OCI-LY7 (cell line): Measurements from ENCODE around the gene CD79A. TPM values are rescaled to one million over a fixed set of nuclear protein-coding genes. Genes with fewer than 3 reads are reported as not detected.

Source experiments
- BruUV-seq: library from RNA; stranded (reverse); fragments of 400-500 nt; replicated peaks from 2 replicates; lab custom pipeline; 2021; lab: Mats Ljungman, UMichigan
- CTCF ChIA-PET: fragments of 300-600 bp; sonication (Branson Sonifier 250); formaldehyde crosslinking; loops from one replicate; lab custom pipeline; 2022; ENCODE audit warnings: antibody characterized with exemption; ENCODE audit not compliant: unreplicated experiment; lab: Charles Lee
- POLR2A ChIA-PET: fragments of 300-600 bp; sonication (Branson Sonifier 250); formaldehyde crosslinking; loops from one replicate; lab custom pipeline; 2022; ENCODE audit warnings: antibody characterized with exemption; lab: Charles Lee
- DNase-seq: peaks from one replicate; pipeline ENCODE4 v3.0.0-alpha.2; 2015; ENCODE audit warnings: low spot score
- H2AFZ ChIP-seq: fragments of 200-600 bp; sonication (generic), shearing (Covaris generic); 2 replicates; pipeline ENCODE4 v1.6.1; 2014; ENCODE audit warnings: mild to moderate bottlenecking, antibody characterized with exemption, low read length, moderate library complexity
- H3K27ac ChIP-seq: fragments of 200-600 bp; sonication (generic); 2 replicates; pipeline ENCODE4 v1.5.1; 2014; ENCODE audit warnings: mixed run types, low read depth, mild to moderate bottlenecking, moderate library complexity, low read length, inconsistent platforms; ENCODE audit not compliant: poor library complexity, severe bottlenecking
- H3K36me3 ChIP-seq: fragments of 200-600 bp; sonication (generic); 2 replicates; pipeline ENCODE4 v1.6.1; 2014; ENCODE audit warnings: mild to moderate bottlenecking, antibody characterized with exemption, low read length, moderate library complexity, mixed read lengths; ENCODE audit not compliant: insufficient read depth
- H3K4me1 ChIP-seq: fragments of 200-600 bp; sonication (generic); 2 replicates; pipeline ENCODE4 v1.5.1; 2014; ENCODE audit warnings: mild to moderate bottlenecking, low read length; ENCODE audit not compliant: insufficient read depth, poor library complexity, severe bottlenecking
- H3K4me2 ChIP-seq: fragments of 200-600 bp; sonication (generic); 2 replicates; pipeline ENCODE4 v1.6.1; 2014; ENCODE audit warnings: mild to moderate bottlenecking, low read length
- H3K4me3 ChIP-seq: fragments of 200-600 bp; sonication (generic); 2 replicates; pipeline ENCODE4 v1.5.1; 2014; ENCODE audit warnings: mild to moderate bottlenecking, low read depth, low read length; ENCODE audit not compliant: poor library complexity, severe bottlenecking
- H3K79me2 ChIP-seq: fragments of 200-600 bp; sonication (generic); 2 replicates; pipeline ENCODE4 v1.6.1; 2016; ENCODE audit warnings: low read depth, mild to moderate bottlenecking, low read length, moderate library complexity, mixed read lengths; ENCODE audit not compliant: insufficient read depth
- H3K9me2 ChIP-seq: fragments of 200-600 bp; sonication (generic); 2 replicates; pipeline ENCODE4 v1.6.1; 2016; ENCODE audit warnings: mild to moderate bottlenecking, low read length, mixed read lengths; ENCODE audit not compliant: insufficient read depth
- H3K9me3 ChIP-seq: fragments of 200-600 bp; sonication (generic); 2 replicates; pipeline ENCODE4 v1.6.1; 2014; ENCODE audit warnings: mild to moderate bottlenecking, mixed run types, low read length, mixed read lengths
- H4K20me1 ChIP-seq: fragments of 200-600 bp; sonication (generic); 2 replicates; pipeline ENCODE4 v1.6.1; 2014; ENCODE audit warnings: mild to moderate bottlenecking, antibody characterized with exemption, low read length, moderate library complexity, mixed read lengths; ENCODE audit not compliant: insufficient read depth
- CTCF ChIP-seq: fragments of 200-600 bp; sonication (generic); conservative IDR thresholded peaks from 2 replicates; pipeline ENCODE4 v1.5.1; 2014; ENCODE audit warnings: mild to moderate bottlenecking, antibody characterized with exemption, low read length, moderate library complexity, mixed read lengths
- EZH2phosphoT487 ChIP-seq: fragments of 200-600 bp; sonication (generic); IDR thresholded peaks from 2 replicates; pipeline ENCODE4 v1.6.1; 2018; ENCODE audit warnings: low read depth, borderline replicate concordance, mild to moderate bottlenecking, mixed run types, antibody characterized with exemption, low read length, moderate library complexity, mixed read lengths
- intact Hi-C: fragments of 100-400 bp; cut with micrococcal nuclease; formaldehyde crosslinking; loops from one replicate; pipeline ENCODE4 v1.10.0; 2022; ENCODE audit not compliant: unreplicated experiment
- total RNA-seq, 2 experiments: library from RNA; depleted of rRNA in 1 of 2; stranded (reverse); fragments of >200 nt in 1 of 2; shearing (Covaris generic) in 1 of 2; gene quantifications; 2 replicates each; pipeline ENCODE4 v1.2.3, GENCODE V29; 2014 to 2022

The CD79A gene
- total RNA-seq, 2 experiments from 2014 or later, result 1,094 to 1,195 TPM

- BruUV-seq, result no TSS peak
- no peak overlapping the region for H3K4me3 ChIP-seq
- DNase-seq, result no peak
- H3K79me2 ChIP-seq, result no peaks in the 10 kb centered on the region
- H3K36me3 ChIP-seq, result peaks cover 66% of the 10 kb centered on the region
- CTCF ChIA-PET, result no interaction called here
- intact Hi-C loops, result no loop called here
- H3K9me2 ChIP-seq, result no peaks in the 10 kb centered on the region
- H3K27ac ChIP-seq, result no peak overlapping the region
- no peaks in the 10 kb centered on the region for H4K20me1 ChIP-seq
- no peaks in the 10 kb centered on the region for H3K9me3 ChIP-seq
- H3K4me2 ChIP-seq, result no peak overlapping the region
- no peak overlapping the region for H2AFZ ChIP-seq
- no peaks in the 10 kb centered on the region for H3K4me1 ChIP-seq
- POLR2A ChIA-PET, result no interaction called here
- TF ChIP-seq CTCF, result no peak
Measured at GRCh38 chr19:41905273-41906002, 28.4 kb downstream of the CD79A start.

GRCh38 chr19:41906271-41906670, 29.2 kb downstream of the CD79A start:
- no peaks in the 10 kb centered on the region for H3K79me2 ChIP-seq
- ChIA-PET CTCF (no interaction called here), POLR2A (no interaction called here)
- peaks cover 63% of the 10 kb centered on the region for H3K36me3 ChIP-seq
- intact Hi-C loops, result no loop called here
- no peaks in the 10 kb centered on the region for H3K9me2 ChIP-seq
- no peak overlapping the region for H3K4me3 ChIP-seq
- H3K4me2 ChIP-seq, result no peak overlapping the region
- no peak for TF ChIP-seq CTCF
- no peak for TF ChIP-seq EZH2phosphoT487
- no peaks in the 10 kb centered on the region for H4K20me1 ChIP-seq
- H2AFZ ChIP-seq, result no peak overlapping the region
- H3K27ac ChIP-seq, result no peak overlapping the region
- H3K9me3 ChIP-seq, result no peaks in the 10 kb centered on the region
- no peak for DNase-seq
- H3K4me1 ChIP-seq, result no peaks in the 10 kb centered on the region
- BruUV-seq, result no TSS peak

GRCh38 chr19:41906916-41907680, 30.0 kb downstream of the CD79A start:
- Histone ChIP-seq H3K9me2 (no peaks in the 10 kb centered on the region), H3K79me2 (no peaks in the 10 kb centered on the region), H3K9me3 (no peaks in the 10 kb centered on the region), H3K4me1 (peaks cover 7% of the 10 kb centered on the region), H3K4me2 (no peak overlapping the region), H3K36me3 (peaks cover 54% of the 10 kb centered on the region), H3K4me3 (no peak overlapping the region), H2AFZ (no peak overlapping the region), H4K20me1 (no peaks in the 10 kb centered on the region), H3K27ac (no peak overlapping the region)
- TF ChIP-seq EZH2phosphoT487, result no peak
- no peak for TF ChIP-seq CTCF
- no peak for DNase-seq
- TSS peak; percentile 78 for BruUV-seq
- ChIA-PET POLR2A (no interaction called here), CTCF (no interaction called here)
- intact Hi-C loops, result no loop called here
